PFSK-1 (cell line): ENCODE measurements around the gene STK24.

Experiments
- FOXP2 ChIP-seq: optimal IDR thresholded peaks from 2 replicates; pipeline ENCODE3; 2011; ENCODE audit warnings: borderline replicate concordance, control low read depth, inconsistent platforms; ENCODE audit not compliant: insufficient read depth; ENCODE audit errors: extremely low read length, extremely low read depth
- POLR2AphosphoS5 ChIP-seq: IDR thresholded peaks from 2 replicates; pipeline ENCODE4 v1.6.1; 2012; ENCODE audit warnings: low read depth, mild to moderate bottlenecking, control low read depth, low read length, moderate library complexity
- SIN3A ChIP-seq: IDR thresholded peaks from 2 replicates; pipeline ENCODE4 v1.6.1; 2012; ENCODE audit warnings: mild to moderate bottlenecking, low read length, moderate library complexity, borderline replicate concordance; ENCODE audit not compliant: insufficient read depth
- TAF1 ChIP-seq: IDR thresholded peaks from 2 replicates; pipeline ENCODE4 v1.6.1; 2012; ENCODE audit warnings: low read length, control low read depth, borderline replicate concordance; ENCODE audit not compliant: insufficient read depth
- TF ChIP-seq, protein P1 (sequence below), 2 experiments: IDR thresholded peaks; 2 replicates each; pipeline versions ENCODE4 v1.6.1 to v1.8.0; 2011 to 2012; ENCODE audit warnings: low read depth in 2 of 2, low read length in 2 of 2, control low read depth in 1 of 2, inconsistent platforms in 1 of 2, mild to moderate bottlenecking in 1 of 2, moderate library complexity in 1 of 2; ENCODE audit not compliant: insufficient read depth in 1 of 2

STK24 gene

DNA sequence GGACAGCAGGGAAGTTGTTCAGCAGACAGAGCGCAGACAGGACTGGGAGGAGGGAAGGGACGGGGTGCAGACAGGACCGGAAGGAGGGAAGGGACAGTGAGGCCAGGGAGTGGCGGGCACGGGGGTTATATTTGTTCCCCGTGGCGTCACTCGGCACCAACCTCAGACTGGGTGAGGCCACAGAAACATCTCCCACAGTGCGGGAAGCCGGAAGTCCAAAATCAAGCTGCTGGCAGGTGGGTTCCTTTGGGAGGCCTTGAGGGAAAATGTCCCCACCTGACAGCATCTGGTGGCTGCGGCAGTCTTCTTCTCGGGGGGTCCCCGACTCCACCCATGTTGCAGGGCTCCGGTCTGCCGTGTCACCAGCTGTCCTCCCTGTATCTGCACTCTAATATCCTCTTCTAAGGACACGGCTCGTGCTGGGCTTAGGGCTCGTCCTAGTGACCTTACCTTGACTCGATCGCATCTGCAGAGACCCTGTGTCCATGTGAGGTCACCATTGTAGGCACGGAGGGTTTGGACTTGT lies 133.0 kb downstream of the STK24 start:
- TF ChIP-seq, protein P1, sequence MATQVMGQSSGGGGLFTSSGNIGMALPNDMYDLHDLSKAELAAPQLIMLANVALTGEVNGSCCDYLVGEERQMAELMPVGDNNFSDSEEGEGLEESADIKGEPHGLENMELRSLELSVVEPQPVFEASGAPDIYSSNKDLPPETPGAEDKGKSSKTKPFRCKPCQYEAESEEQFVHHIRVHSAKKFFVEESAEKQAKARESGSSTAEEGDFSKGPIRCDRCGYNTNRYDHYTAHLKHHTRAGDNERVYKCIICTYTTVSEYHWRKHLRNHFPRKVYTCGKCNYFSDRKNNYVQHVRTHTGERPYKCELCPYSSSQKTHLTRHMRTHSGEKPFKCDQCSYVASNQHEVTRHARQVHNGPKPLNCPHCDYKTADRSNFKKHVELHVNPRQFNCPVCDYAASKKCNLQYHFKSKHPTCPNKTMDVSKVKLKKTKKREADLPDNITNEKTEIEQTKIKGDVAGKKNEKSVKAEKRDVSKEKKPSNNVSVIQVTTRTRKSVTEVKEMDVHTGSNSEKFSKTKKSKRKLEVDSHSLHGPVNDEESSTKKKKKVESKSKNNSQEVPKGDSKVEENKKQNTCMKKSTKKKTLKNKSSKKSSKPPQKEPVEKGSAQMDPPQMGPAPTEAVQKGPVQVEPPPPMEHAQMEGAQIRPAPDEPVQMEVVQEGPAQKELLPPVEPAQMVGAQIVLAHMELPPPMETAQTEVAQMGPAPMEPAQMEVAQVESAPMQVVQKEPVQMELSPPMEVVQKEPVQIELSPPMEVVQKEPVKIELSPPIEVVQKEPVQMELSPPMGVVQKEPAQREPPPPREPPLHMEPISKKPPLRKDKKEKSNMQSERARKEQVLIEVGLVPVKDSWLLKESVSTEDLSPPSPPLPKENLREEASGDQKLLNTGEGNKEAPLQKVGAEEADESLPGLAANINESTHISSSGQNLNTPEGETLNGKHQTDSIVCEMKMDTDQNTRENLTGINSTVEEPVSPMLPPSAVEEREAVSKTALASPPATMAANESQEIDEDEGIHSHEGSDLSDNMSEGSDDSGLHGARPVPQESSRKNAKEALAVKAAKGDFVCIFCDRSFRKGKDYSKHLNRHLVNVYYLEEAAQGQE (IDR thresholded peaks at IDR 0.05; ENCODE audit: insufficient read depth in 1 of 2, low read depth in 2 of 2, low read length in 2 of 2), result no peak
- TF ChIP-seq FOXP2 (no peak), POLR2AphosphoS5 (no peak), SIN3A (no peak), TAF1 (no peak)

DNA sequence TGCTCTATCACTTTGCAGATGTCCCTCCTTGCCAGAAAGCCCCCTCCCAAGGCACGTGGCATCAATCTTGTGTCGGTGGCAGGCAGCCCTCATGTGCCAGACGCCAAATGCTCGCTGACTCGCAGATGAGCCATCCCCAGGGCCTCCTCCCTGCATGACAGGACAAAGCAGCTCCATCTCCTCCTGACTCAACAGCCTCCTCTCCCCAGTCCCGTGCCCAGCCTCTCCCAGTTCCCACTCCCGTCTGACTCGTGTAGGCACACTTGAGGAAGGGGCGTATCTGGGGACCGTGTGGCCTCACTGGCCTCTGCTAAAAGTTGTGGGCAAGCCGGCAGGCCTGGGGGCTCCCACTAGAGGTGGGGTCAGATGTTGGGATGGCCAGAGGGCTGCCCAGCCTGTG lies 133.6 kb downstream of the STK24 start:
- no peak for TF ChIP-seq POLR2AphosphoS5
- TF ChIP-seq, protein P1 (IDR thresholded peaks at IDR 0.05; ENCODE audit: insufficient read depth in 1 of 2, low read depth in 2 of 2, low read length in 2 of 2), result no peak
- TF ChIP-seq SIN3A, result no peak
- no peak for TF ChIP-seq FOXP2
- TF ChIP-seq TAF1, result no peak

DNA sequence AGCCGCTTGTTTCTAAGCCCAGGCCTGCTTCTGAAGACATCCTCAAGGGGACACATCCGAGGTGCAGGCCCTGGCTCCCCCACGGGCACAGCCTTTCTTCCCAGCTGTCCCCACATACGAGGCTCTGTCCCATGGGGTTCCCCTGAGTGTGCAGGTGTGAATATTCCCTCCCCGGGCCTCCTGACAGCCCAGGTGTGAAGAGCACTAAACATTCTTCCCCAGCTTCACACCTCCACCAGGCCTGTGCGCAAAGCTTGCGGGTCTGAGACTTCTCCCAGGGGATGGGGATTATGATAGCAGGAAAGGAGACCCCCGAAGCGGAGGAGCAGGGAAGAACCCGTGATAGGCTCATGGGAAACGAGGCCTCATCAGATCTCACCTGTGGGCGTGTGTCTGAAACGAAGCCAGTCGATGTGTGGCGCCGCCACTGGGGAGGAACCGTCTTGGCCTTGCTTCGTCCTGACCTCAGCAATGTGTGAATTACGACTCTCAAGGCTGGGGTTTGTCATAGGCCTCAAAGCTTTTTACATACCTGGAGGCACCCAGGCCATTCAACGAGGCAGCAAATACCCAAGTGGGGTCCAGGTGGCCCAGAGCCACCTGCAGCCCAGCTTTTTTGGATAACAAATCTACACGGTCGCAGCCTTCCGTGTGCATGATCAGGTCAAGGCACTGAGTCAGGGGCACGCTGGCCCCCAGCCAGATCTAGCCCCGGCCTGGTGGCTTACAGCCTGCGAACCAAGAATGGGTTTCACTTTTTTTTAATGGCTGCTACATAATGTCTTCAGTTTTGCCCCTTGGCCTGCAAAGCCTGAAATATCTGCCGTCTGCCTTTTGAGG lies 134.3 kb downstream of the STK24 start:
- no peak for TF ChIP-seq FOXP2
- no peak for TF ChIP-seq TAF1
- no peak for TF ChIP-seq SIN3A
- no peak for TF ChIP-seq POLR2AphosphoS5
- TF ChIP-seq, protein P1 (IDR thresholded peaks at IDR 0.05; ENCODE audit: insufficient read depth in 1 of 2, low read depth in 2 of 2, low read length in 2 of 2), result no peak

DNA sequence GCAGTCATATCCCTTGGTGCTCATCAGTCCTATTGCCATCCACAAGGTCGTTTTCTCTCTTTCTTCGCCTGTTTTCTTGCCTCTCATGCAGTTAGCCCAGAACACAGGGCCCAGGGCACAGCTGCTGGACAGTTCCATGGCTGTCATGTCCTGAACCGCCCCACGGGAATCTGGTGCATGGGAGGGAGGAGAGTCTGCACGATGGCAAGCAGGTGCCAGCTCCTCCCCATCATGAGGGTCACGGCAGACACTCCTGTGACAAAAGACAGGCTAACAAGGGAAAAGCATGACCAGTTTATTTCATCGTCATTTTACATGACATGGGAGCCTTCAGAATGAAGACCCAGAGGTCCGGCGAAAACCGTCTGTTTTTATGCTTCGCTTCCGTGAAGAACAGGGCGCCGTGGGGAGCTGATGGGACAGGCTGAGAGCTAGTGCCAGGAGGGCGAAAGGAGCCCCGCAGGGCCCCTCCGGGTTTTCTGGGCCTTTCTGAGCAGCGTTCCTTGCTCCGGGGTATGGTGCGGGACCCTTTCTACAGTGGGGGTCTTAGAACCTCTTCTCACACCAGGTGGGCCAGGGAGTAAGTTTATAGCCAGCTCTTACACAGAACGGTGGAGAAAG lies 135.7 kb downstream of the STK24 start:
- no peak for TF ChIP-seq FOXP2
- TF ChIP-seq SIN3A, result no peak
- no peak for TF ChIP-seq TAF1
- TF ChIP-seq, protein P1 (IDR thresholded peaks at IDR 0.05; ENCODE audit: insufficient read depth in 1 of 2, low read depth in 2 of 2, low read length in 2 of 2), result no peak
- TF ChIP-seq POLR2AphosphoS5, result no peak
